GM12892 (cell line): ENCODE results near the gene PLPP6.

Experiments used
- POLR2A ChIP-seq: IDR thresholded peaks from 2 replicates; pipeline ENCODE4 v1.6.1; 2011; ENCODE audit warnings: low read depth, low read length, control low read depth
- POLR2AphosphoS5 ChIP-seq: IDR thresholded peaks from 2 replicates; pipeline ENCODE4 v1.6.1; 2011; ENCODE audit warnings: low read depth, low read length, control low read depth
- TAF1 ChIP-seq: IDR thresholded peaks from 2 replicates; pipeline ENCODE4 v1.6.1; 2011; ENCODE audit warnings: low read depth, mild to moderate bottlenecking, control low read depth, low read length, borderline replicate concordance

DNA sequence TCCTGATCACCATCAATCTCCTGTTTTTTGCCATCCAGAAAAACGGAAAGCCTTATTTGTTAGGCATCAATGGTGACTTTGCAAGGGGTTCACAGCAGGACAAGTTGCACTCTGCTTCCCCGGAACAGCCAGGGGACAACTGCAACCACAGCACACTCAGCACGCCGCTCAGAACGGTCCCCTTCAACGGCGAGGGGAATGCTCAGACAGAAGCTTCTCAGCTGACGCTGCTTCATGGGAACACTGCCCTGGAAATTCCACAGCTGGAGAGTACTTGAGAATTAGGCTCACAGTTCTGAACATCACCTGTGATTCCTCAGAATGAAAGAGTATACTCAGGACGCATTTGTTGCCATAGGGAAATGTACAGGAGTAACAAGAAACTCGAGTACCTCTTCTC lies 40.1 kb upstream of the PLPP6 start:
- TF ChIP-seq POLR2AphosphoS5 (no peak), POLR2A (no peak), TAF1 (no peak)
